MCF 10A (cell line): ENCODE data around the gene CACNA2D1. TPM values are rescaled to one million over a fixed set of nuclear protein-coding genes. Genes with fewer than 3 reads are reported as not detected.

Source experiments
- BruUV-seq: library from RNA; stranded (reverse); fragments of 400-500 nt; replicated peaks from 2 replicates; lab custom pipeline; 2021; lab: Mats Ljungman, UMichigan
- CTCF ChIA-PET: fragments of 300-600 bp; sonication (Branson Sonifier 250); formaldehyde crosslinking; extraction: SDS; loops from one replicate; lab custom pipeline; 2021; ENCODE audit warnings: antibody characterized with exemption, inconsistent platforms; lab: Yijun Ruan, JAX
- POLR2A ChIA-PET: fragments of 300-600, 350-650 bp; sonication (Branson Sonifier 250); formaldehyde crosslinking; extraction: SDS; loops from one replicate; lab custom pipeline; 2020; ENCODE audit warnings: antibody characterized with exemption, inconsistent platforms; lab: Yijun Ruan, JAX
- DNase-seq: peaks from one replicate; pipeline ENCODE4 v3.0.0-alpha.2; 2018; ENCODE audit not compliant: unreplicated experiment
- H3K27ac Mint-ChIP-seq: one replicate; pipeline ENCODE4 v1.8.0; 2022; ENCODE audit warnings: mild to moderate bottlenecking, low read depth, mixed read lengths; ENCODE audit not compliant: unreplicated experiment
- H3K27me3 Mint-ChIP-seq: one replicate; pipeline ENCODE4 v1.8.0; 2022; ENCODE audit warnings: mixed read lengths; ENCODE audit not compliant: insufficient read depth, unreplicated experiment
- H3K36me3 Mint-ChIP-seq: one replicate; pipeline ENCODE4 v1.8.0; 2022; ENCODE audit warnings: mild to moderate bottlenecking, moderate library complexity, mixed read lengths; ENCODE audit not compliant: insufficient read depth, unreplicated experiment
- H3K4me1 Mint-ChIP-seq: one replicate; pipeline ENCODE4 v1.8.0; 2022; ENCODE audit warnings: mixed read lengths; ENCODE audit not compliant: insufficient read depth, unreplicated experiment
- H3K4me3 Mint-ChIP-seq: one replicate; pipeline ENCODE4 v1.8.0; 2022; ENCODE audit warnings: mild to moderate bottlenecking, moderate library complexity, mixed read lengths; ENCODE audit not compliant: unreplicated experiment
- H3K9me3 Mint-ChIP-seq: one replicate; pipeline ENCODE4 v1.8.0; 2022; ENCODE audit warnings: mixed read lengths; ENCODE audit not compliant: unreplicated experiment
- CTCF ChIP-seq: fragments of 200-600 bp; IDR thresholded peaks from one replicate; pipeline ENCODE4 v1.8.0; 2022; ENCODE audit warnings: antibody characterized with exemption, mild to moderate bottlenecking; ENCODE audit not compliant: unreplicated experiment
- intact Hi-C: fragments of 100-400 bp; cut with micrococcal nuclease; formaldehyde crosslinking; loops from 2 replicates; pipeline ENCODE4 v1.14.1; 2022
- total RNA-seq: library from RNA; stranded (reverse); gene quantifications from 2 replicates; pipeline ENCODE4 v1.2.3, GENCODE V29; 2022

The CACNA2D1 gene
- total RNA-seq, 1 experiment from 2014 or later: not detected

GRCh38 chr7:82183634-82184033 lies 259.9 kb downstream of the CACNA2D1 start:
- no peak overlapping the region for H3K4me3 Mint-ChIP-seq
- no peaks in the 10 kb centered on the region for H3K9me3 Mint-ChIP-seq
- no peak overlapping the region for H3K27ac Mint-ChIP-seq
- H3K36me3 Mint-ChIP-seq: no peaks in the 10 kb centered on the region
- no peak for TF ChIP-seq CTCF
- DNase-seq: peak; percentile 38
- no TSS peak for BruUV-seq
- H3K27me3 Mint-ChIP-seq: peaks cover 52% of the 10 kb centered on the region
- CTCF ChIA-PET: no interaction called here
- intact Hi-C loops: no loop called here
- POLR2A ChIA-PET: interaction anchor here (0.6 kb wide), 1 partner anchor 175 kb away, joined by 3 read pairs; no protein-coding TSS in a partner anchor
- no peaks in the 10 kb centered on the region for H3K4me1 Mint-ChIP-seq

- H3K9me3 Mint-ChIP-seq: no peaks in the 10 kb centered on the region
- H3K27me3 Mint-ChIP-seq: peaks cover 76% of the 10 kb centered on the region
- ChIA-PET POLR2A (no interaction called here), CTCF (no interaction called here)
- DNase-seq: no peak
- no peak for TF ChIP-seq CTCF
- no TSS peak for BruUV-seq
- no peaks in the 10 kb centered on the region for H3K36me3 Mint-ChIP-seq
- no peaks in the 10 kb centered on the region for H3K4me1 Mint-ChIP-seq
- no peak overlapping the region for H3K4me3 Mint-ChIP-seq
- H3K27ac Mint-ChIP-seq: no peak overlapping the region
- intact Hi-C loops: no loop called here
Observed at GRCh38 chr7:82179311-82179710, 264.3 kb downstream of the CACNA2D1 start.

- H3K9me3 Mint-ChIP-seq: no peaks in the 10 kb centered on the region
- CTCF ChIA-PET: interaction anchor here (0.6 kb wide), 2 partner anchors 185 to 499 kb away, joined by 3 to 5 read pairs; no protein-coding TSS in a partner anchor
- no TSS peak for BruUV-seq
- POLR2A ChIA-PET: no interaction called here
- no peak overlapping the region for H3K27ac Mint-ChIP-seq
- intact Hi-C loops: no loop called here
- no peak for DNase-seq
- H3K27me3 Mint-ChIP-seq: peaks cover 74% of the 10 kb centered on the region
- H3K4me3 Mint-ChIP-seq: no peak overlapping the region
- H3K4me1 Mint-ChIP-seq: no peaks in the 10 kb centered on the region
- no peak for TF ChIP-seq CTCF
- H3K36me3 Mint-ChIP-seq: no peaks in the 10 kb centered on the region
Observed at GRCh38 chr7:82175319-82175718, 268.3 kb downstream of the CACNA2D1 start.

- CTCF ChIA-PET: interaction anchor here (0.6 to 1.3 kb wide), 4 partner anchors 12 to 1465 kb away, joined by 3 to 4 read pairs (median 3); no protein-coding TSS in a partner anchor
- no peak for DNase-seq
- no peak for TF ChIP-seq CTCF
- no peak overlapping the region for H3K4me3 Mint-ChIP-seq
- H3K27ac Mint-ChIP-seq: no peak overlapping the region
- H3K27me3 Mint-ChIP-seq: peaks cover 56% of the 10 kb centered on the region
- H3K9me3 Mint-ChIP-seq: no peaks in the 10 kb centered on the region
- BruUV-seq: no TSS peak
- no peaks in the 10 kb centered on the region for H3K36me3 Mint-ChIP-seq
- POLR2A ChIA-PET: interaction anchor here (0.9 kb wide), 1 partner anchor 302 kb away, joined by 3 read pairs; no protein-coding TSS in a partner anchor
- intact Hi-C loops: loop anchor here (5.0 kb wide), 2 partner anchors 309 to 554 kb away; no protein-coding TSS in a partner anchor
- no peaks in the 10 kb centered on the region for H3K4me1 Mint-ChIP-seq
Observed at GRCh38 chr7:82173400-82174021, 270.1 kb downstream of the CACNA2D1 start.
